ENCODE data around the gene PARD3.

DNA sequence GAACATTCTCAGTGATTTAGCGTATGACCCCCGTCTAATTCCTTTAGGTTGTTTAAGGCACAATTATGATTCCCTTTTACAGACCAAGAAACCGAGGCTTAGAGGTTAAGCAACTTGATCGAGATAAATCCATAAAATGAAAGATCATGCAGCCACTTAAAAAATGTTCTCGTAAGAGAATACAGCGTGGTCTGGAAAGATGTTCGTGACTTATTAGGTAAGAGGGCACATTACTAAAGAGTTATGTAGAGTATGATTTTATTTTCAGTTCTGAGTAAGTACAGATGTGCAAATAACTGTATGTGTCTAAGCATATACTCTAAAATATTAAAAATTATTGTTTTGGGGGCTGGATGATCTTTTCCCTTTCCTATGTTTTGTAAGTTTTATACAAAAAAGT lies 575.1 kb downstream of the PARD3 start:
- TF ChIP-seq, protein P1, sequence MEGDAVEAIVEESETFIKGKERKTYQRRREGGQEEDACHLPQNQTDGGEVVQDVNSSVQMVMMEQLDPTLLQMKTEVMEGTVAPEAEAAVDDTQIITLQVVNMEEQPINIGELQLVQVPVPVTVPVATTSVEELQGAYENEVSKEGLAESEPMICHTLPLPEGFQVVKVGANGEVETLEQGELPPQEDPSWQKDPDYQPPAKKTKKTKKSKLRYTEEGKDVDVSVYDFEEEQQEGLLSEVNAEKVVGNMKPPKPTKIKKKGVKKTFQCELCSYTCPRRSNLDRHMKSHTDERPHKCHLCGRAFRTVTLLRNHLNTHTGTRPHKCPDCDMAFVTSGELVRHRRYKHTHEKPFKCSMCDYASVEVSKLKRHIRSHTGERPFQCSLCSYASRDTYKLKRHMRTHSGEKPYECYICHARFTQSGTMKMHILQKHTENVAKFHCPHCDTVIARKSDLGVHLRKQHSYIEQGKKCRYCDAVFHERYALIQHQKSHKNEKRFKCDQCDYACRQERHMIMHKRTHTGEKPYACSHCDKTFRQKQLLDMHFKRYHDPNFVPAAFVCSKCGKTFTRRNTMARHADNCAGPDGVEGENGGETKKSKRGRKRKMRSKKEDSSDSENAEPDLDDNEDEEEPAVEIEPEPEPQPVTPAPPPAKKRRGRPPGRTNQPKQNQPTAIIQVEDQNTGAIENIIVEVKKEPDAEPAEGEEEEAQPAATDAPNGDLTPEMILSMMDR (IDR thresholded peaks at IDR 0.05): no peak
- TF ChIP-seq POLR2A (IDR thresholded peaks at IDR 0.05): no peak
